Measurements from ENCODE around the gene SLC6A3. TPM values are rescaled to one million over a fixed set of nuclear protein-coding genes. Genes with fewer than 3 reads are reported as not detected.

The SLC6A3 gene
- total RNA-seq, 1 donor from 2014 or later = not detected

- no peaks in the 10 kb centered on the region for H3K36me3 Mint-ChIP-seq (ENCODE audit: insufficient read depth)
- H3K27ac Mint-ChIP-seq = no peak overlapping the region
- H3K4me3 Mint-ChIP-seq (ENCODE audit: low read depth) = no peak overlapping the region
- H3K4me1 Mint-ChIP-seq (ENCODE audit: low read depth) = peaks cover 5% of the 10 kb centered on the region
- peaks cover 4% of the 10 kb centered on the region for H3K9me3 Mint-ChIP-seq (ENCODE audit: low read depth)
- no peak for DNase-seq (ENCODE audit: low spot score, unreplicated experiment)
- peaks cover 57% of the 10 kb centered on the region for H3K27me3 Mint-ChIP-seq
- TF ChIP-seq CTCF (IDR thresholded peaks at IDR 0.05; ENCODE audit: unreplicated experiment) = no peak
Measured at GRCh38 chr5:1381370-1382247, 63.6 kb downstream of the SLC6A3 start.

GRCh38 chr5:1380910-1381309 is 64.3 kb downstream of the SLC6A3 start:
- DNase-seq (ENCODE audit: low spot score, unreplicated experiment) = no peak
- Mint-ChIP-seq H3K27me3 (peaks cover 54% of the 10 kb centered on the region), H3K9me3 (ENCODE audit: low read depth) (peaks cover 4% of the 10 kb centered on the region), H3K4me1 (ENCODE audit: low read depth) (peaks cover 5% of the 10 kb centered on the region), H3K4me3 (ENCODE audit: low read depth) (no peak overlapping the region), H3K27ac (no peak overlapping the region), H3K36me3 (ENCODE audit: insufficient read depth) (no peaks in the 10 kb centered on the region)
- no peak for TF ChIP-seq CTCF (IDR thresholded peaks at IDR 0.05; ENCODE audit: unreplicated experiment)

GRCh38 chr5:1380011-1380817 is 65.0 kb downstream of the SLC6A3 start:
- H3K27me3 Mint-ChIP-seq = peaks cover 57% of the 10 kb centered on the region
- no peak overlapping the region for H3K4me3 Mint-ChIP-seq (ENCODE audit: low read depth)
- no peak overlapping the region for H3K27ac Mint-ChIP-seq

GRCh38 chr5:1378866-1379659 is 66.2 kb downstream of the SLC6A3 start:
- no peak for DNase-seq (ENCODE audit: low spot score, unreplicated experiment)
- TF ChIP-seq CTCF (IDR thresholded peaks at IDR 0.05; ENCODE audit: unreplicated experiment) = no peak
- Mint-ChIP-seq H3K27ac (no peak overlapping the region), H3K4me1 (ENCODE audit: low read depth) (no peaks in the 10 kb centered on the region), H3K4me3 (ENCODE audit: low read depth) (no peak overlapping the region), H3K9me3 (ENCODE audit: low read depth) (peaks cover 4% of the 10 kb centered on the region), H3K27me3 (peaks cover 57% of the 10 kb centered on the region), H3K36me3 (ENCODE audit: insufficient read depth) (no peaks in the 10 kb centered on the region)

More at GRCh38 chr5:1380011-1380817, 65.0 kb downstream of the SLC6A3 start:
- DNase-seq (ENCODE audit: low spot score, unreplicated experiment) = peak; percentile 46
- Mint-ChIP-seq H3K9me3 (ENCODE audit: low read depth) (peaks cover 4% of the 10 kb centered on the region), H3K36me3 (ENCODE audit: insufficient read depth) (no peaks in the 10 kb centered on the region), H3K4me1 (ENCODE audit: low read depth) (peaks cover 1% of the 10 kb centered on the region)
- peak; percentile 81 for TF ChIP-seq CTCF (IDR thresholded peaks at IDR 0.05; ENCODE audit: unreplicated experiment)

GRCh38 chr5:1378096-1378495 is 67.1 kb downstream of the SLC6A3 start:
- H3K27me3 Mint-ChIP-seq = peaks cover 50% of the 10 kb centered on the region
- no peak overlapping the region for H3K27ac Mint-ChIP-seq
- H3K36me3 Mint-ChIP-seq (ENCODE audit: insufficient read depth) = no peaks in the 10 kb centered on the region
- DNase-seq (ENCODE audit: low spot score, unreplicated experiment) = no peak
- no peak for TF ChIP-seq CTCF (IDR thresholded peaks at IDR 0.05; ENCODE audit: unreplicated experiment)
- H3K4me1 Mint-ChIP-seq (ENCODE audit: low read depth) = no peaks in the 10 kb centered on the region
- H3K9me3 Mint-ChIP-seq (ENCODE audit: low read depth) = peaks cover 4% of the 10 kb centered on the region
- H3K4me3 Mint-ChIP-seq (ENCODE audit: low read depth) = no peak overlapping the region

Measured in progenitor cell of endocrine pancreas (in vitro differentiated cells).